CD4-positive, alpha-beta T cell treated with Interleukin-6 for 4 hours (primary cell): ENCODE results near the gene GRIPAP1.

Experiments used
- DNase-seq: peaks from one replicate; pipeline ENCODE4 v3.0.0-alpha.2; 2020; ENCODE audit warnings: mixed read lengths

The GRIPAP1 gene

DNA sequence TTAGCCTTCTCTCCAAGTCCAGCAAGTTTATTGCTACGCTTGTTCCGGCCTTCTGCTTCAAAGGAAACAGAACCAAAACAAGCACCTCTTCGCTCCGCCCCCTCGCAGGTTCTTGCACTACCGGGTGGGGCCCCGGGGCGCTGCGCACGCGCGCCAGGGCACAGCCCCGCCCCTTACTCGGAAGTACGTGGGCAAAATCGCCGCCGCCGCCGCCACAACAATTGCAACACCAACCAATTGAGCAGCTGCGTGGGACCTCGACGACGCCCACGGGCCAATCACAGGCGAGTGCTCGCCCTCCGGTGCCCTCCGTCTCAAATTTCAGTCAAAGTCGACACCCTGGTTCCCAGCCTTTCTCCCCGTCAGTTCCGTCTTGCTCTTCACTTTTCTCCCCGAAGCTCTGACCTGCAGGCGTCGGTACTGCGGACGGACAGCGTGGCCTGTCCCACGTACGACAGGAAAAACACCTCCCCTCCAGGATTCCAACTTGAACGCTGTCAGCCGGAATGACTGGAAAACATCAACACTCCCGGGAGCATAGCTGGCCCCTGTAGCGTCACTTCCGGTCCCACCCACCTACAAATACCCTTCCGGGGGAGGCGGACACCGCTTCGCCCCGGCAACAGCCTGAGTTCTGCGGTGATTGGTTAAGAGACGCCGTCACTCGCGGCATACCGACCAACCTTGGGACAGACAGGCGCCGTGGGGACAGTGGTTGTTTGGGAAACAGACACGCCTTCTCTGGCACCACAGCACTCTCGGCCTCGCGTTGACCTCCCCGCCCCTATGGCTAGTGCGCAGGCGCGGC is 44.0 kb downstream of the GRIPAP1 start:
- peak; percentile 93 for DNase-seq

DNA sequence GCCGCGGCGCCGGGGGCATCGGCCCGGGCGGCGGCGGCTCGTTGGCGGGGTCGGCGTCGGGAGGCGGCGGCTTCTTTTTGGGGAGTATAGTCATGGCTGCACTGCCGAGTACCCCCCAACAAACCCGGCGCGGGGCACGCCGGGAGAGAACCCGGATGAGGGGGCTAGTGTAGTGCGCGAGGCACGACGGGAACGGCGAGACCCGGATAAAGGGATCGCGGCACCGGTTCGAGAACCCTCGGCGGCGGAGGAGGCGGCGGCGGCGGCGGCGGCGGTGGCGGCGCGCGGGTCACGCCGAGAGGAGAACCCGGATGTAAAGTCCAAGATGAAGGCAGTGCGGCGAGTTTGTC is 44.6 kb downstream of the GRIPAP1 start, which contains the start of gene OTUD5:
Gene OTUD5, minus strand, starts transcription at position 131 of the 350 bp plus-strand sequence. Its CDS starts 37 bp downstream, at position 94.
- peak; percentile 80 for DNase-seq

DNA sequence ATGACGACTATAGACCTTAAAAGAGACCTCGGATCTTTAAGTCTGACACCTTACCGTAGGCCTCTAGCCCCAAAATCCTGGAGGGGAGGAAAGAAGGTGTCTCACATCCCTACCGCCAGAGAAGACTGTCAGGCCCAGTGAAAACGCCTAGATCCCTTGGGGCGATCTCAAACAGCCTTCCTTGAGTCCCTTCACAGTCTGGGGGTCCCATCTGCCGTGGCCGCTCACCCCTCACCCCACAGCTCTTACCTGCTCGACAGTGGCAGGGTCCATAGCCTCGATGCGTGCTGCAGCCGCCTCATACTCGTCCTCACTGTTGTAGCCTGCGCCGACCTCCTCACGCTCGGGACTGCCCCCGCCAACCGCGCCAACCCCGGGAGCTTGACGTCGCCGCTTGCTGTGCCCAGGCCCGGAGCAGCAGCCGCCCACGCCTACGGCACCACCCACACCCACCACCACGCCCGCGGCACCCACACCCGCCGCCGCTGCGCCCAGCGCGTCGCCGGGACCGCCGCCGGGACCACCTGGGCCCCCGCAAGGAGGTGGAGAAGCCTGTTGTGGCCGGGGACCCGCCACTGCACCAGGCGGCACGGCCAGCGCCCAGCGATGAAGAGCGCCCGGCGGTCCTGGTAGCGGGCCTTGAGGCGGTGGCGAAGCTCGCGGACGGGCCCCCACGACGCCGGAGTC is 45.2 kb downstream of the GRIPAP1 start:
- peak; percentile 36 for DNase-seq

DNA sequence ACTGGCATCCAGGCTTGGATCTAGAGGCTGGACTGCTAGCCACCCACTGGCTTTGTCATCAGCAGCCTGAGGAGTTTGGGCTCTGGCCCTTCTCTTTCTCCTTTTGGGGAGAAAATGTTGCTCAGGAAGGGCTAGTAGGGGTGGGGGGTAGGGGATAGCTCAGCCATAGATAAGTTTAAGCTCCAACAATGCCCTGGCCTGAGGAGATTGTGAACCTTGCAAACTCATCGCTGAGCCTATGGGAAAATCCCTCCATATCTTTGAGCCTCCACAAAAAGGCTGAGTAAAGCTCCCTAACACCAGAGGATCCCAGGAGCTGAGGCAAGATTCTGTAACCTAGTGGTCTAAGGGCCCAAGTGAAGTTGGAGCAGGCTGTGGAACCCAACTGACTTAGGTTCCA is 53.5 kb downstream of the GRIPAP1 start:
- no peak for DNase-seq

DNA sequence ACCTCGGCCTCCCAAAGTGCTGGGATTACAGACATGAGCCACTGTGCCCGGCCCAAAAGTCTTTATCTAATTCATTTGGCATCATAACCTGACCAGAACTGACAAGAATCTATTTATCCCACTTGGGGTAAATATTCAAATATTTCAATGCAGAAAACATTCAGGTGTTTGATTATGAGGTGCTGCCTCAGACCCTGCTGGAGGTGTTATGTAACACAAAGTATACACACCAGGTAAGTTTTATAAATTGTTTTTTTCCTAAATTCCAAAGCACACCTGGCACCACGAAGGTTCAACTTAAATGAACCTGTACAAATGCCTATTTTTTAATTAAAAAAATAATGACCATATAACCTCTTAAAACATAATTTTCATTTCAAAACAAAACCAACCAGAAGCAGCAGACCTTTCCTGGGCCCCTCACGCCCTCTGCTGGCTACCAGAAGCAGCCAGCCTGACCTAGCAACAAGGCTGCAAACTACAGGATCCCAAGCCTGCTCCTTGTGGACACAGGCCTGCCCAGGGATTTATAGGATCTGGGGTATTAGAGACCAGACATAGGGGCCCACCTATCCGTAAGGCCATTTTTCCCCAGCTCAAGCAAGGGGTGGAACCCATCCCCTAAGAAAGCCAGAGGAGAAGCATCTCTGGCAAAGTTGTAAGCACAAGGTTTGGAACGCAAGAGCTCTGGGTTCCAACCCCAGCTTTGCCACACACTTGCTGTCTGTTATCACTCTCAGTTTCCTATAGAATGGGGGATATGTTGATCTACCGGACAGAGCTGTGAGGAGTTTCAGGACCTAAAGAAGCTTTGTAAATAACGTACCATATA is 56.3 kb downstream of the GRIPAP1 start:
- DNase-seq, result peak; percentile 73

DNA sequence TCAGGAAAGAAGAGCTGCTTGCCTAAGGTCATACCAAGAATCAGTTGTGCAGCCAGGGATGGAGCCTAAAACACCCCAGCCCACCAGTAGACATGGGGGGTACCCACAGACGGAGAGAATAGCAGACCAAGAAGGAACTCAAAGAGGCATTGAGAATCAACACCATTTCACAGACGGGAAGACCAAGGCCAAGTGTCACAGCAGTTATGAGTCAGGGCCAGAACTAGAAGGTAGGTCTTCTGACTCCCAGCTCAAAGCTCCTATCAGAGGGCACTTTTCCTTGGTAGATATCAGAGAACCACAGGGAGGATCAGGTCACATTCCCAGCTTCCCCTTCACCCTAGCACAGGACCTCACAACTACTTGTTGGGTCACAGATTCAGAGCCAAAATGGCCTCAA is 59.2 kb downstream of the GRIPAP1 start:
- no peak for DNase-seq

DNA sequence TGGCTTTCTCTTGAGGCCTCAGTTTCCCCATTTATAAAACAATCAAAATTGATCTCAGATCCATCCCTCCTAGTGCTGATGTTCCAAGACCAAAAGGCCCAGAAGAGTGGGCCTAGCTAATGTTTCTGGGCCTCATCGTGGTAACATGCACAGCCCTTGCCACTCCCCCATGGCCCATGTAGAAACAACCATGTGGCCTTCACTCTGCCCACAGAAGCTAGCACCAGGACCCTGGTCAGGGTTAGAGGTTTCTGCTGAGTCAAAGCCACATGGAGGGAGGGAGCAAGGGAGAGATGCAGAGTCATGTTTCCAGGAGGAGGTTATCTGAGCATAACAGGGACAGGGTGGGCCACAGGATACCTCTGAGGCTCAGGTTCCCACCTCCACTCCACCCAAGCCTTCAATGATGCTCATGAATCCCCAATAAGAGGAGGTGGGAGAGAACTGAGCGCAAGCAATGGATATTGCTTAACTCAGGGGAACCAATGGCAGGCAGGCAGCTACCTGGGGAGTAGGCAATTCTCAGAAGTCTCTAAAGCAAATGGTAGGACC is 61.6 kb downstream of the GRIPAP1 start:
- DNase-seq, result no peak

DNA sequence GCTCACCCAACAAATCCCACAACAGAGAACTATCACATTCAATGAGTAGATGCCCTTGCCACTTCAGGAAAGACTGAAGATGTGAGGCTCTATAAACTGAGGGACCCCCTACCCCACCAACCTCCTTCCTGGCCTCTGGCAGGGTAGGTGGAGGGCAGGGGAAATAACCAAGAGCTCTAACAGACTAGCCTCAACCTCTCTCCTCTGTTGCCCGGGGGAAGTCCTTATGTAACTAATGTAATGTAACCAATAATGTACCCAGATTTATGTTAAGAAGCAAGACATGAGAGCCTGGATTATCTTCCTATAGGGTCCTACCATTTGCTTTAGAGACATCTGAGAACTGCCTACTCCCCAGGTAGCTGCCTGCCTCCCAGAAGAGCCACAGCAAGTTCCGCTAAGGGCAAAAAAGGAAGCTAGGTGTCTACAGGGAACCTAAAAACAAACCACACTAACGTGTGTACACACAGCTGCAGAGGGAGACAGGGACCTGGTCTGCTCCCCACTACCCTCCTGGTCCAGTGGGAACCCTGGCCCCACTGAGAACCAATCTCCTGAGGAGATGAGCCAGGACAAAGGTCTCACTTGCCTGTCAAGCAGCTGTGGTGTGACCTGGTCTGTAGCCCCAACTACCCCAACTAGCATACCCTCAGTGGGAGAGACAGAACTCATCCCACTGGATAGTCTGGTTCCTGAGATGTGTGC is 62.4 kb downstream of the GRIPAP1 start:
- DNase-seq, result peak; percentile 52

DNA sequence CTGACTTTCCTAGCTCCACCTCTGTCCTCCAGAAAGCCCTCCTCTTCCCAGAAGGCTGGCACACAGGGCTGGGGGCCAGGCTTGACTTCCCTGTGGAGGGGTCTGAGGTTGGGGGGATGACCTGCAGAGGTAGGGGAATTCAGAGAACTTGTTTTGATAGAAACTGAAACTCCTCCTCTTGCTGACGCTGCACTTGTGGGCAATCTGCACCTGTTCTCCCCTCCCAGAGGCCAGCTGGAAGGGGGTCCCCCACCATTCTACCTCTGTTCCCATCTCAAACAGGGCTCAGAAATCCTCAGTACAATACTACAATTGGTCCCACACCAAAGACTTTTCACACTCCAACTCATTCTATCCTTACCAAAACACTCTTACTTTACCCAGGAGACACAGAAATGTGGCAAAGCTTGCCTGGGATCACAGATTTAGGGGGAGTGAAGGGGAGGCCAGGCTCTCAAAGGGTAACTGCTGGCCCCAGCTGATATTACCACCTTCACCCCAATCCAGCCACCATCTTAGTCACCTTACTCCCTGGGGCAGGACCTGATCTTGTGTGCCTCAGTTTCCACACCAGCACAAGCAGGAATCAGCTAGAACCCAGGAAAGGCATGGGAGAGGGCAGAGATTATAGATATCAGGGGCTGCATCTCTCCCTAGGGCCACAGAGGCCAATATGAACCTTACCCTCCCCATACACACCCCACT is 63.2 kb downstream of the GRIPAP1 start:
- peak; percentile 72 for DNase-seq

DNA sequence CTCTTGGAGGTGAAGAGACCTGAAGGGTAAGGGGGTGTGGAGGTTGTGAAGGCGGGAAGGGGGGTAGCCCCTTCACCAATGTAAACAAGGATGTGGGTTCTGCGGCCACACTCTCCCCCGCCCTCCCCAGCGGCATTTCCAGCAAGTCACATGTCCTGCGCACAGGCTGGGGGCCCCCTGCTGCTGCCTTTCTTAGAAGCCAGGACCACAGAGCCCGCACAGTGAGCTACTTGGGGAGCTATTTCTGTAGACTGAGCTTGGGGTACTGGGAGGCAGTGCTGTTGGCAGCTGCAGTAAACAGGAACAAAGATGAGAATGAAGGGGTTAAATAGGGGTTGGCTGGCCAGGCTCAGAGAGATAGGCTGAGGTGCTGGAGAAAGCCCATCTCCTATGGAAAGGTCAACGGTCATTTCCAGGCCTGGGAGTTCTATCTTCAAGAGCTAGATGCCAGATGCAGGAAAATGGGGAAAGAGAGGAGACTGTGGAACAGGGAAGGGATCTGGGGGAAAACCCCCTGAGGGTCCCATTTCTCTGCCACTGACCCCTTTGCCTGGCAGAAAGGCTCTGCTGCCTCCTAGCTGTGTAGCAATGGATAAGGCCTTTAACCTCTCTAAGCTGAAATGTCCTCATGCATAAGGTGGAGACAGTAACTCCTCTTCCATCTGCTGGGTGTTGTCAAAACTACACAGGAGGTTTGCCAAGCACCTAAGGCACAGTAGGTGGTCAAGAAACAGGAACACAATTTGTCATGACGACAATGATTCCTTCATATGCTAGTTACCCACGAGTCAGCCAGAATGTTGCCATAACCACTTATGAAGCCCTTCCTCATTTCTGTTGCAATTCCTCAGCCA is 64.8 kb downstream of the GRIPAP1 start:
- DNase-seq, result peak; percentile 92

DNA sequence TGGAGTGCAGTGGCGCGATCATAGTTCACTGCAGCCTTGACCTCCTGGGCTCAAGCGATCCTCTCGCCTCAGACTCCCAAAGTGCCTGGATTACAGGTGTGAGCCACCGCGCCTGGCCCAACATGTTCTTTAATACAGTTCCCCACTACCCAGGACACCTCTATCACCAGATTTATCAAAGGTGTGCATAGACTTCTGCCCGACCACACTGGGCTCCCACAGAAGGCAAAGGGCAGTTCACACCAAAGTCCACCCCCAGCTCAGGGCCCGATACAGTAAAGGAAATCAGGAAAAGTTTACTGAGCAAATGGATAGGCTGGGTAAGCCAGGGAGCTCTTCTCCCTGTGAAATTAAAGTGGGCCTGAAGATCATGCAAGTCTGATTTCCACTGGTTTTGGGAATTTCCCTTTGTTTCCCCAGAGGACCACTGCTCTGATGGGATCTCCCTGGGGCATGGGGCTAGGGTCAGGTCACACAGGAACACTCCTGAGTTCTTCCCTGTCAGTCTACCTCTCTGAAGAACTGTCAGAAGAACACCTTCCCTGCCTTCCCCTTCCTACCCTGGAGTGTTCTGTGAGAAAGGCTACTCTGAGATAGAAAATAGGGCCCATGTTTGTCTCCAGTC is 65.5 kb downstream of the GRIPAP1 start:
- DNase-seq, result no peak

DNA sequence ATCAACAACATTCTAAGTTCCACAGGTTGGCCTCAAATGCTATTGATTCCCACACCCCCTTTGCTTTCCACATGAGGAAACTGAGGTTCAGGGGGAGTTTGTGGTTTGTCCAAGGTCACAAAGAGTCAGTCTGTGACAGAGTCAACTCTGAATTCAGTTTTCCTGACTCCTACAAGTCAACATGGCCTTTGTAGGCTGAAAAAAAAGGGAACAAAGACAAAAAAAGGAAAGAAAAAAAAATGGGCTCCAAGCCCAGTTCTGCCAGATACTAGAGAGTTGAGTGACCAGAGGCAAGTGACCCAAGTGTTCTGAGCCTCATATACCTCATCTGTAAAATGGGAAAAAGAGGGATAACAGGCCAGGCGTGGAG is 66.8 kb downstream of the GRIPAP1 start:
- DNase-seq, result no peak

DNA sequence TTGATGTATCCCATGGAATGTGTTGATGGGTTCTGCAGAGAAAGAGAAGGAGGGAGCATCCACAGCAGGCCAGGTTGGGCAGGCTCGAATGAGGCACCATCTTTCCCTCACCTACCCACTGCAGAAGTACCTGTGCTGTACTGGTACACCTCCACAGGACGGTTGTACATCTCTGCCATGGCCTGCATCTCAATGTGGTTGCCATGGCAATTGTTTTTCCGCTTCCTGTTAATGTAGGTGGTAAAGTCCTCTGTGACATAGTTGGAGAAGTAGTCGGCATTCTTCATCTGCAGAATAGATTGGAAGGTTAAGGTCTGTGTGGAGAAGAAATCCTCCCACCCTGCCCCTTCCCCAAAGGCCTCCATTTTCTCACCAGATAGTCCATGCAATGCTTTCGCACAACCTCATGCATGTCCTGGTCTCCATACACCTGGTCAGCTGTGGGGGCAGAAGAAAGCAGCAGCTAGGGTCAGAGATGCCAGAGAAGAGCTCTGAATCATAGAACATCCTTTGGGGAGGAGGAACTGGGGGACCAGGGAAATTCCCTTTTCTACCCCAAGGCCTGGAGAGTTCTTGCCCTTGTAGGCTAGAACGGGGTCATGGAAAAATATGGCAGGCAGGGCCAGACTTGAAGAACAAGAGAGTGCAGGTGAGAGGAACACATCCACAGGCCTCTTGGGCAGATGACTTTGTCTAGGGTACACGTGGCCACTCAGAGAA is 67.3 kb downstream of the GRIPAP1 start:
- DNase-seq, result peak; percentile 50

DNA sequence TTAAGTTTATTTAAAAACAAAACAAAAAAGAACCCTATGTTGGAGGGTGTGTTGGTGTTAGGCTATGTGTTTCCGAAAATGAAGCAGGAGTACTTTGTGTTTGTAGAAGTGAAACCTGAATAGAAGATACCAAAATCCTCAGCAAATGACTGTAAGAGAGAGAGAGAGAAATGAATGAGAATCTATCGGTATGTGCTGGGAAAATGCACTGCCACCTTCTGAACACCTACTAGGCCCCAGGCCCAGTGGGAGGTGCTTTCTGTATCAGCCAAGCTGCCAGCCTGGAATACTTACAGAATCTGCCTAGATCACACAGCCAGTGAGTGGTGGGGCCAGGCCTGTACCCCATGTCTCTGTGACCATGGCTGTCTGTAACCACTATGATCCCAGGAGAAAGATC is 68.3 kb downstream of the GRIPAP1 start:
- no peak for DNase-seq

DNA sequence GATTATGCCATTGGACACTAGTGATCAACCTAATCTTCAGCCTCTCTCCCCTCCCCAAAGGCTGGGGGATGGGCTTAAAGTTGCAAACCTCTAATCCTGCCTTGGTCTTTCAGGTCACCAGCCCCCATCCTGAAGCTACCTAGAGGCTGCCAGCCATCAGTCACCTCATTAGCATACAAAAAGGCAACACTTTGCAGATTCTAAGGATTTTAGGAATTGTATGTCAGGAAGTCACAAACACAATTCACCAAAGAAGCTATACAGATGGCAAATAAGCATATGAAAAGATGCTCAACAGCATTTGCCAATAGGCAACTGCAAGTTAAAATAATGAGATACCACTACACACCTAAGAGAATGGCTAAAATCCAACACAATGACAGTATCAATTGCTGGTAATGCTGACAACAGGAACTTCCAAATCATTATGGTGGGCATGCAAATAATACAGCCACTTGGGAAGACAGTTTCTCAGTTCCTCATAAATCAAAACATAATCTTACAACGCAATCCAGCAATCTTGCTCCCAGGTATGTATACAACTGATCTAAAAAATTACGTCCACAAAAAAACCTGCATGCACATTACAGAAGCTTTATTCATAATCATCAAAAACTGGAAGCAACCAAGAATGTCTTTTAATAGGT is 74.2 kb downstream of the GRIPAP1 start:
- no peak for DNase-seq

DNA sequence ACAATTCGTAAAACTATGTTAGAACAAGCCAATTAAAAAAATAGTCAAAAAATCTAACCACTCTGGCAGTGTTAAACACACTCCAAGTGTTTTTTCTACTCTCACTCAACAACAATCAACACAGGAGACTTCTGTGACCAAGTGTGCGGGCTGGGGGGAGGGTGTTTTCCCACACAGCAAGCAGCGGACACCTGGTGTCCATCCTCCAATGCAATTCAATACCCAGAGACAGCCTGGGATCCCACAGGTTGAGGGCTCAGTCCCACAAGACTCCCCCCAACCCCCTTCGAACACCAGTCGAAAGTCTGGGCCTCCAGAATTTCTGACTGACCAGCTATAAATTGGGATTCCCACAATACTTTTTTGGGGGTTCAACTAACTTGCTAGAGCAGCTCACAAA is 74.9 kb downstream of the GRIPAP1 start:
- DNase-seq, result no peak

DNA sequence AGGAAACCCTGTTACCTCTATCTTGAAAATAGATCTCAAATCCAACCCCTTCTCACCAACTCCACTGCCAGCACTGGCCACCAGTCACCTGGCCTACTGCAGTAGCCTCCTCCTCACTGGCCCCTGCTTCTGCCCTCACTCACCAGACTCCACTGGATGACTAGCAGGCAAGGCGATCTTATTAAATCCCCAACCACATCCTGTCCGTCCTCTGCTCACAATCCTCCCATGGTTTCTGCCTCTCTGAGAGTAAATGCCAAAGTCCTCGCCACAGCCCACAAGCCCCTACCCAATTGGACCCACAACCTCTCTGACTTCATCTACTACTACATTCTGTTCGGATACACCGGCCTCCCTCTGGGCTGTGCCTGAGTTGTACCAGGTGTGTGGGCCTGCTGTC is 77.8 kb downstream of the GRIPAP1 start:
- DNase-seq, result no peak

DNA sequence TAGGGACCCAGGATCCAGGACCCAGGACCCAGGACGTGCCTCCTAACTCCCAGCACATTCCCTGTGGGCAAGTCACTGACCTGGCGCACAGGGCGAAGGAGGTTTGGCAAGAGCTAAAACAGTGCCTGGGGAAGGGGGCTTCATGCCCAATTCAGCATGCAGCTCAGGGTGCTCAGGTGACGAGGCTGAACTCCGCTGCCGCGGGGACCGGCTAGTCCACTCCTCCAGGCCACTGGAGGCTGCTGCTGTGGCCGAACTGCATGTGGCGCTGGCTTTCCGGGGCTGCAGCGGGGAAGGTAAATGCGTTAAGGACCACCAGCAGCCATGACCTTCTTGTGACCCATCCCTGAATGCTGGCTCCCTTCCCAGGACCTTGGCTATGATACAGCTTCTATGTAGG is 78.3 kb downstream of the GRIPAP1 start:
- DNase-seq, result no peak
